D721Med (cell line): Measurements from ENCODE around the gene NRG3.

Source experiments
- DNase-seq: peaks from one replicate; pipeline ENCODE4 v3.0.0; 2011; ENCODE audit warnings: low spot score; ENCODE audit not compliant: insufficient read length
- FAIRE-seq: peaks from 2 replicates; lab custom pipeline; 2011; peaks lifted over from hg19 to GRCh38; lab: Jason Lieb, UNC
- CTCF ChIP-seq: IDR thresholded peaks from 2 replicates; pipeline ENCODE4 v1.5.1; 2012; ENCODE audit warnings: mild to moderate bottlenecking, control low read depth; ENCODE audit not compliant: insufficient read depth; ENCODE audit errors: missing control alignments

The NRG3 gene

GRCh38 chr10:82358486-82359099, 483.6 kb downstream of the NRG3 start:
- TF ChIP-seq CTCF: no peak
- DNase-seq: no peak
- FAIRE-seq: no peak

- no peak for DNase-seq
- TF ChIP-seq CTCF: no peak
- FAIRE-seq: no peak
Measured at GRCh38 chr10:82361256-82361655, 486.3 kb downstream of the NRG3 start.

- peak; percentile 38 for TF ChIP-seq CTCF
- FAIRE-seq: no peak
- no peak for DNase-seq
Measured at GRCh38 chr10:82377608-82378007, 502.6 kb downstream of the NRG3 start.

DNA sequence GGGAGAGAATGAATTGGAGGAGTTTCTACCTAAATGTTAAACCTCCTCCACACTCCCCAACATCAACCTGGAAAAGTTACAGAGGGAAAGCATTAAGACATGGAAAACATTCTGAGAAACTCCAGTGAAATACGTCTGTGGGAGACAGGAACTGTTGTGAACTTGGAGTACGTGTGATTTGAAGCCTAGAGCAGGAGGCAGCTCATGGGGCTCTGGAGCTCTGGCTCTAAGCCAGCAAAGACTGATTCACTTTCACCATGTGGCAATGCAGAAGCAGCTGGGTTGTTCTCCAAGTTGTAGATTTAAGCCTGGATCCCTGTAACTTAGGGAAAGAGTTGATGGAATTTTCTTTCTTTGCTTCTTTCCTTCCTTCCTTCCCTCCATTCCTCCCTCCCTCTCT, 503.2 kb downstream of the NRG3 start:
- TF ChIP-seq CTCF: no peak
- DNase-seq (no peak), FAIRE-seq (no peak)

GRCh38 chr10:82383350-82383749, 508.4 kb downstream of the NRG3 start:
- FAIRE-seq: no peak
- TF ChIP-seq CTCF: no peak
- DNase-seq: no peak

DNA sequence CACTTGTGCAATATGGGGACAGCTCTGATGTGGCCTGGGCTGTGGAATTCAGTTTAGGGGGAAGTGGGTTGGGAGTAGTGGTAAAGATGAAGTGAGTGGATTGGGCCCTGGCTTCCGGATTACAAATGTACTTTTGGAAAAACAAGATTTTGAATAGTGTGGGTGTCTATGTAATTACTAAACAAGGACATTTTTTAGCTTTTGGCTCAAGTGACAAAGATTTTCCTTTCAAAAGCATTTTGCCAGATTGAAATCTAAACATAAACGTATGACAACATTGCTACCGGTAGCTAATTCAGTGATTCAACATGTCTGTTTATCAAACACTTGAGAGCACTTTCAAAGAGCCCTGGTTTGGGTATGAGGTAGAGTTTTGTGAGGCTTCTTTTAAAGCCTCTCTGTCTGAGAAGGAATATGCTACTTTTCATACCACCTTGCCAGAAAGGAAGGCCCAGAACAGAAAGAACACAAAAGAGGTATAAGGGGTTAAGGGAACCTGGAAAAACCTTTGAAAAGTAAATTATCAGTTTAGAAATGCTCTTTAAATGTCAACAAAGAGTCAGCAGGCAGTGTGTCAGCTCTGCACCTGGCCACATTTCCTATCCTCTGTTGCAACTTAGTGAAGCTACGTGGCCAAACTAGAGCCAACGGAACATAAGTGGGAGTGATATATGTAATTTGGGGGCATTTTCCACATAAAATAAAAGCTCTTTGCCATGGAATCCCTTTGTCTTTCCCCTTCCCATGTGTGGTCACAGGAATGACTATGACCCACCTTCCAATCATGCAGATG, 516.1 kb downstream of the NRG3 start:
- no peak for TF ChIP-seq CTCF
- DNase-seq: no peak
- no peak for FAIRE-seq

- no peak for FAIRE-seq
- DNase-seq: no peak
- TF ChIP-seq CTCF: no peak
Measured at GRCh38 chr10:82391971-82392370, 517.0 kb downstream of the NRG3 start.
